H9 (cell line): ENCODE results near the gene PNRC2. TPM values are rescaled to one million over a fixed set of nuclear protein-coding genes. Genes with fewer than 3 reads are reported as not detected.

Source experiments
- microRNA-seq: library from miRNA; unstranded; fragments of <30 nt; microRNA quantifications from one replicate; pipeline ENCODE4, GENCODE V29; 2020; ENCODE audit warnings: borderline microRNAs expressed
- total RNA-seq: library from RNA; stranded (reverse); gene quantifications from 2 replicates; pipeline ENCODE4 v1.2.1, GENCODE V29; 2021

The PNRC2 gene
- total RNA-seq, 1 experiment from 2014 or later: 87.6 TPM

Small RNA genes lying within 50 kb of the gene (microRNA-seq; reads per million reads assigned to microRNA genes)
- gene MIR378F: not detected

Other genes starting within 250 kb of the PNRC2 start
- gene ELOA, start 216.4 kb upstream of the PNRC2 start, total RNA-seq: 66.2 and 69.0 TPM in 2 replicates
- 91.2 and 92.0 TPM in 2 replicates for gene PITHD1, start 181.4 kb upstream of the PNRC2 start, total RNA-seq
- gene LYPLA2, start 168.7 kb upstream of the PNRC2 start, total RNA-seq: 118 and 125 TPM in 2 replicates
- gene GALE, start 159.1 kb upstream of the PNRC2 start, total RNA-seq: 35.1 and 36.0 TPM in 2 replicates
- 14.0 and 15.9 TPM in 2 replicates for gene HMGCL, start 134.4 kb upstream of the PNRC2 start, total RNA-seq
- gene FUCA1, start 91.5 kb upstream of the PNRC2 start, total RNA-seq: 9.1 and 9.4 TPM in 2 replicates
- not detected in 2 replicates for gene CNR2, start 46.5 kb upstream of the PNRC2 start, total RNA-seq
- gene SRSF10, start 20.5 kb downstream of the PNRC2 start, total RNA-seq: 238 and 242 TPM in 2 replicates
- gene MYOM3, start 152.3 kb downstream of the PNRC2 start, total RNA-seq: 0.07 and 0.11 TPM in 2 replicates
- gene IL22RA1, start 183.3 kb downstream of the PNRC2 start, total RNA-seq: 0.13 TPM in 1 of 2 replicates, not detected in the other
- gene IFNLR1, start 227.5 kb downstream of the PNRC2 start, total RNA-seq: 8.9 and 9.6 TPM in 2 replicates